ENCODE data around the gene MS4A18.

DNA sequence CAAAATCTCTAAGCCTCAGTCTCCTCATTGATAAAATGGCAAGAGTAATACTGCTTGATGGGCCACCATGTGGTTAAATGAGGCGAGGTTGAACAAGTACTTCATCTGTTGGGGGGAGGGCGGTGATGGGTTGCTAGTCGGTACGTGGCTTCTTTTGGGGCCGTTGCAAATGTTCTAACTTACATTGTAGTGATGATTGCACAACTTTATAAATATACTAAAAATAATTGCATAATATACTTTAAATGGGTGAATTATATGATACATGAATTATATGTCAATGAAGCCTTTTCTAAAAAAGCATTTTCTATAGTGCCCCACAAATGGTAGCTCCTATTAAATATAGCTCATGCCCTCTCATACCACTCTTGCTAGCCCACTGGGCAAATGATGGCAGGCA is 18.6 kb upstream of the MS4A18 start:
- TF ChIP-seq POLR2A (IDR thresholded peaks at IDR 0.05), result no peak
- TF ChIP-seq, protein P1, sequence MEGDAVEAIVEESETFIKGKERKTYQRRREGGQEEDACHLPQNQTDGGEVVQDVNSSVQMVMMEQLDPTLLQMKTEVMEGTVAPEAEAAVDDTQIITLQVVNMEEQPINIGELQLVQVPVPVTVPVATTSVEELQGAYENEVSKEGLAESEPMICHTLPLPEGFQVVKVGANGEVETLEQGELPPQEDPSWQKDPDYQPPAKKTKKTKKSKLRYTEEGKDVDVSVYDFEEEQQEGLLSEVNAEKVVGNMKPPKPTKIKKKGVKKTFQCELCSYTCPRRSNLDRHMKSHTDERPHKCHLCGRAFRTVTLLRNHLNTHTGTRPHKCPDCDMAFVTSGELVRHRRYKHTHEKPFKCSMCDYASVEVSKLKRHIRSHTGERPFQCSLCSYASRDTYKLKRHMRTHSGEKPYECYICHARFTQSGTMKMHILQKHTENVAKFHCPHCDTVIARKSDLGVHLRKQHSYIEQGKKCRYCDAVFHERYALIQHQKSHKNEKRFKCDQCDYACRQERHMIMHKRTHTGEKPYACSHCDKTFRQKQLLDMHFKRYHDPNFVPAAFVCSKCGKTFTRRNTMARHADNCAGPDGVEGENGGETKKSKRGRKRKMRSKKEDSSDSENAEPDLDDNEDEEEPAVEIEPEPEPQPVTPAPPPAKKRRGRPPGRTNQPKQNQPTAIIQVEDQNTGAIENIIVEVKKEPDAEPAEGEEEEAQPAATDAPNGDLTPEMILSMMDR (IDR thresholded peaks at IDR 0.05), result no peak

All from body of pancreas (tissue), 4 donors.